SK-N-SH treated with all-trans-retinoic acid at 6 μM for 48 hours (cell line): ENCODE results near the gene RSBN1.
"Not testable (repeated sequence)": the region's sequence is repeated elsewhere in the genome, so short reads cannot be mapped to it uniquely, and the experiment has no call there.

Experiments
- ATAC-seq: fragments of 200-7000 bp; cut with Tn5 transposase; 3 replicates; pipeline ENCODE4 v1.9.1; 2020; ENCODE audit warnings: mild to moderate bottlenecking, moderate library complexity
- ARNTL ChIP-seq: fragments of 450-650 bp; formaldehyde crosslinking; IDR thresholded peaks from 2 replicates; pipeline ENCODE4 v1.5.0; 2020; ENCODE audit warnings: low read depth, mild to moderate bottlenecking, moderate library complexity, borderline replicate concordance
- BACH2 ChIP-seq: fragments of 250-450 bp; sonication (Bioruptor Pico); IDR thresholded peaks from 2 replicates; pipeline ENCODE4 v1.9.0; 2021; ENCODE audit warnings: mild to moderate bottlenecking, borderline replicate concordance
- CSDC2 ChIP-seq: fragments of 250-450 bp; sonication (Bioruptor Pico); IDR thresholded peaks from 2 replicates; pipeline ENCODE4 v1.5.0; 2020; ENCODE audit warnings: mild to moderate bottlenecking, moderate library complexity
- ESRRG ChIP-seq: fragments of 250-450 bp; sonication (Bioruptor Pico); IDR thresholded peaks from 2 replicates; pipeline ENCODE4 v1.6.1; 2021; ENCODE audit warnings: mild to moderate bottlenecking
- GLIS3 ChIP-seq: fragments of 250-450 bp; sonication (Bioruptor Pico); IDR thresholded peaks from 2 replicates; pipeline ENCODE4 v1.5.0; 2020; ENCODE audit warnings: mild to moderate bottlenecking, moderate library complexity
- ISL1 ChIP-seq: fragments of 250-450 bp; sonication (Bioruptor Pico); IDR thresholded peaks from 2 replicates; pipeline ENCODE4 v2.1.2; 2022; ENCODE audit warnings: mild to moderate bottlenecking, moderate library complexity
- OSR1 ChIP-seq: fragments of 250-450 bp; sonication (Bioruptor Pico); IDR thresholded peaks from 2 replicates; pipeline ENCODE4 v1.8.0; 2022; ENCODE audit warnings: moderate library complexity, mild to moderate bottlenecking, inconsistent platforms
- PPARA ChIP-seq: fragments of 250-450 bp; sonication (Bioruptor Pico); IDR thresholded peaks from 2 replicates; pipeline ENCODE4 v1.5.0; 2020; ENCODE audit warnings: mild to moderate bottlenecking, borderline replicate concordance
- RARB ChIP-seq: fragments of 250-450 bp; sonication (Bioruptor Pico); IDR thresholded peaks from 2 replicates; pipeline ENCODE4 v1.8.0; 2021; ENCODE audit warnings: mild to moderate bottlenecking, moderate library complexity
- SNAI2 ChIP-seq: fragments of 250-450 bp; sonication (Bioruptor Pico); IDR thresholded peaks from 2 replicates; pipeline ENCODE4 v1.5.0; 2020; ENCODE audit warnings: mild to moderate bottlenecking, moderate library complexity
- ZC3H10 ChIP-seq: fragments of 250-450 bp; sonication (Bioruptor Pico); IDR thresholded peaks from 2 replicates; pipeline ENCODE4 v1.5.1; 2021; ENCODE audit warnings: mild to moderate bottlenecking, moderate library complexity
- ZFP30 ChIP-seq: fragments of 450-650 bp; formaldehyde crosslinking; IDR thresholded peaks from 2 replicates; pipeline ENCODE4 v1.5.0; 2022; ENCODE audit warnings: mild to moderate bottlenecking, moderate library complexity
- ZNF565 ChIP-seq: fragments of 450-650 bp; formaldehyde crosslinking; conservative IDR thresholded peaks from 2 replicates; pipeline ENCODE4 v1.5.0; 2020; ENCODE audit warnings: low read depth, mild to moderate bottlenecking, moderate library complexity
- ZNF70 ChIP-seq: fragments of 450-650 bp; formaldehyde crosslinking; IDR thresholded peaks from 2 replicates; pipeline ENCODE4 v1.5.0; 2020; ENCODE audit warnings: mild to moderate bottlenecking, moderate library complexity
- ZNF8 ChIP-seq: fragments of 450-650 bp; formaldehyde crosslinking; IDR thresholded peaks from 2 replicates; pipeline ENCODE4 v1.5.0; 2020; ENCODE audit warnings: mild to moderate bottlenecking, moderate library complexity
- TF ChIP-seq, protein P1 (sequence below): fragments of 250-450 bp; sonication (Bioruptor Pico); IDR thresholded peaks from 2 replicates; pipeline ENCODE4 v1.5.1; 2020; ENCODE audit warnings: low read depth, mild to moderate bottlenecking, moderate library complexity
- TF ChIP-seq, protein P2 (sequence below): fragments of 250-450 bp; sonication (Bioruptor Pico); IDR thresholded peaks from 2 replicates; pipeline ENCODE4 v1.8.0; 2021; ENCODE audit warnings: low read depth, mild to moderate bottlenecking, moderate library complexity, borderline replicate concordance
- TF ChIP-seq, protein P3 (sequence below): fragments of 250-450 bp; sonication (Bioruptor Pico); IDR thresholded peaks from 2 replicates; pipeline ENCODE4 v1.5.1; 2021; ENCODE audit warnings: mild to moderate bottlenecking, moderate library complexity
- TF ChIP-seq, protein P4 (sequence below): fragments of 250-450 bp; sonication (Bioruptor Pico); IDR thresholded peaks from 2 replicates; pipeline ENCODE4 v1.8.0; 2020; ENCODE audit warnings: mild to moderate bottlenecking, moderate library complexity, borderline replicate concordance
- TF ChIP-seq, protein P5 (sequence below): fragments of 250-450 bp; sonication (Bioruptor Pico); IDR thresholded peaks from 2 replicates; pipeline ENCODE4 v1.5.0; 2020; ENCODE audit warnings: mild to moderate bottlenecking, moderate library complexity

RSBN1 gene

DNA sequence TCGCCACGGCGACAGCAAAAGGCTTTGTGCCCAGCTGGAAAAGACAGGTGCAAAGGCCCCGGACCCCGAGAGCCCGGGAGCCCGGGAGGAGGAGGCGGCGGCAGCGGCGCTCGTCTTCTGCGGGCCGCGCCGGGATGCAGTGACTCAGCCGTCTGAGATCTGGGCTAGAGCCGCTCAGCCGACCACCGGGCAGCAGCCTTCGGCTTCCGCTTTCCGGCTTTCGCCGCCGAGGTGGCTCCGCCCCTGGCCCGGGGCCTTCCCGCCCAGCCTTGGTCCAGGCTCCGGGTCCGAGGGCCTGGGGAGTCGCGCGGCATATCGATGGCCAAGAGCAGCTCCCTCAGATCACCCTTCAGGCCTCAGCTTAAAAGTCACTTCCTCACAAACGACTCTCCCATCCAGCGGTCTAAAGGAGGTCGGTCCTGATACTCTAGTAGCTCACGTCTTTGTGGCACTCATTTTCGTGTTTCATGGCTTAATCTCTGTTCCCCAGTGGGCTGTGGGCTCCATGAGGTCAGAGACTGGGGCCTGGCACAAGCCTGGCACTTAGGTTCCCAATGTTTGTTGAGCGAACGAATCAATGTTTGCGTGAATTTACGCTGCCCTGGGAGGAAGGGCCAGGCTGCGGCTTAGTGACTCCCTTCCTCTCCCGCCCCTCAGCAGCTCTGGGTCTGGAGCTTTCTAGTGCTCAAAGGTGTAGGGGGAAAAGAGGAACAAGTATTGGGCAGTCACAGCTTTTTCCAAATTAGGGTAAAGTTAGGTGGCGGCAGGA, 52.8 kb downstream of the RSBN1 start, which contains the start of gene PHTF1:
TSS of gene PHTF1 (minus strand) at position 154 of the 769 bp plus-strand sequence. CDS start 783 bp downstream, outside the sequence.
- ATAC-seq, result peak; percentile 91
- TF ChIP-seq GLIS3 (CRISPR knock-in tag) (no peak), ZNF8 (0 out of 2 replicates have a peak, but pooled peaks have one; percentile 3)

DNA sequence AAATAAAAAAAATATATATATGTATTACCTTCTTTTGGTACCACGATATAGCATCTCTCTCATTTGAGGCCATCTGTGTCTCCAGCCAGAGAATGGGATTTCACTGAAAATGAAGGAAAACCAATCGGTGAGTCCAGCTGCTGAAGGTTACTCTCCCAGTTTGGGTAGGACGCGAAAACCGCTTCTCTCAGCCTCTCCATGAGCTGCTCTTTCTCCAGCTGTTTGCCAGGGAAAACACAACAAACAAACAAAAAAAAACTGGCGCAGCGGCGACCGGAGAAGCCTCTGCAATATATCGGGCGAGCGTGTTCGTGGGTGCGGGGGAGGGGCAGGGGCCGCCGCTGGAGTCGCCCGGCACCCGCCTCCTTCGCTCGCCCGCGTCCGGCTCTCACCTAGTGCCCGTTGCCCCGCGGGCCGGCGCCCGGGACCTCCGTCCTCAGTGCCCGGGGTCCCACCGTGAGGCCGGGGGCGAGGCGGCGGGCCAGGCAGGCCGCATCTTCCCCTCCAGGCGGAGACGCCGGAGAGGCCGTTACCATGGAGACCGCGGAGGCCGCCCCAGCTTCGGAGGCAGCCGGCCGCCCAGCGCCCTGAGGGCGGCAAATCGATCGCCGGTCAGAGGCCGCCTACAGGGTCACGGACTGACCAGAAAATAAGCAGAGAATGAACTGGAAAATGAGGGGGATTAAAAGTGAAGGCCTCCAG, 53.5 kb downstream of the RSBN1 start:
- ATAC-seq, result peak; percentile 75
- no peak for TF ChIP-seq OSR1
- TF ChIP-seq PPARA, result no peak
- no peak for TF ChIP-seq BACH2 (CRISPR knock-in tag)

DNA sequence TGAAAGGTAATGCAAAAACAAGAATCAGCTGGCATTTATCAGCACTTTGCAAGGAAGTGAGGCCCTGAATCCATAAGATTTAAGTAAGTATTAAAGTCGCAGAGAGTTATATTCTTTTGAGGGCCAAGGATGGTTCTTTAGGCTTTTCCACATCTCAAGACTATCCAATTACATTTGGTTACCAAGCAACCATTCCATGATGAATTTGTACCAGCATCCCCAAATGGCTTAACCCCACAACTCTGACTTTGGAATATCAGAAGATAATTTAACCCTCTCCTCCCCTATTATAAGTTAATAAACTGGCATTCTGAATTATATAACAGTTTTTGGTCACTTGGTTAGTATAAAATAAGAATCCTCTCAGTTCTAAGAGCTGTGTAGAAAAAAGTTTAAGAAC, 55.8 kb downstream of the RSBN1 start:
- TF ChIP-seq ISL1 (CRISPR knock-in tag) (no peak), ZFP30 (CRISPR knock-in tag) (no peak), GLIS3 (CRISPR knock-in tag) (no peak), CSDC2 (CRISPR knock-in tag) (no peak), ZNF8 (no peak), OSR1 (no peak), ZC3H10 (no peak), ARNTL (no peak), RARB (CRISPR knock-in tag) (no peak)
- TF ChIP-seq, protein P1, sequence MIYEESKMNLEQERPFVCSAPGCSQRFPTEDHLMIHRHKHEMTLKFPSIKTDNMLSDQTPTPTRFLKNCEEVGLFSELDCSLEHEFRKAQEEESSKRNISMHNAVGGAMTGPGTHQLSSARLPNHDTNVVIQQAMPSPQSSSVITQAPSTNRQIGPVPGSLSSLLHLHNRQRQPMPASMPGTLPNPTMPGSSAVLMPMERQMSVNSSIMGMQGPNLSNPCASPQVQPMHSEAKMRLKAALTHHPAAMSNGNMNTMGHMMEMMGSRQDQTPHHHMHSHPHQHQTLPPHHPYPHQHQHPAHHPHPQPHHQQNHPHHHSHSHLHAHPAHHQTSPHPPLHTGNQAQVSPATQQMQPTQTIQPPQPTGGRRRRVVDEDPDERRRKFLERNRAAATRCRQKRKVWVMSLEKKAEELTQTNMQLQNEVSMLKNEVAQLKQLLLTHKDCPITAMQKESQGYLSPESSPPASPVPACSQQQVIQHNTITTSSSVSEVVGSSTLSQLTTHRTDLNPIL, result no peak
- TF ChIP-seq, protein P2, sequence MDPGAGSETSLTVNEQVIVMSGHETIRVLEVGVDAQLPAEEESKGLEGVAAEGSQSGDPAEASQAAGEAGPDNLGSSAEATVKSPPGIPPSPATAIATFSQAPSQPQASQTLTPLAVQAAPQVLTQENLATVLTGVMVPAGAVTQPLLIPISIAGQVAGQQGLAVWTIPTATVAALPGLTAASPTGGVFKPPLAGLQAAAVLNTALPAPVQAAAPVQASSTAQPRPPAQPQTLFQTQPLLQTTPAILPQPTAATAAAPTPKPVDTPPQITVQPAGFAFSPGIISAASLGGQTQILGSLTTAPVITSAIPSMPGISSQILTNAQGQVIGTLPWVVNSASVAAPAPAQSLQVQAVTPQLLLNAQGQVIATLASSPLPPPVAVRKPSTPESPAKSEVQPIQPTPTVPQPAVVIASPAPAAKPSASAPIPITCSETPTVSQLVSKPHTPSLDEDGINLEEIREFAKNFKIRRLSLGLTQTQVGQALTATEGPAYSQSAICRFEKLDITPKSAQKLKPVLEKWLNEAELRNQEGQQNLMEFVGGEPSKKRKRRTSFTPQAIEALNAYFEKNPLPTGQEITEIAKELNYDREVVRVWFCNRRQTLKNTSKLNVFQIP (CRISPR knock-in tag), result no peak
- TF ChIP-seq, protein P3, sequence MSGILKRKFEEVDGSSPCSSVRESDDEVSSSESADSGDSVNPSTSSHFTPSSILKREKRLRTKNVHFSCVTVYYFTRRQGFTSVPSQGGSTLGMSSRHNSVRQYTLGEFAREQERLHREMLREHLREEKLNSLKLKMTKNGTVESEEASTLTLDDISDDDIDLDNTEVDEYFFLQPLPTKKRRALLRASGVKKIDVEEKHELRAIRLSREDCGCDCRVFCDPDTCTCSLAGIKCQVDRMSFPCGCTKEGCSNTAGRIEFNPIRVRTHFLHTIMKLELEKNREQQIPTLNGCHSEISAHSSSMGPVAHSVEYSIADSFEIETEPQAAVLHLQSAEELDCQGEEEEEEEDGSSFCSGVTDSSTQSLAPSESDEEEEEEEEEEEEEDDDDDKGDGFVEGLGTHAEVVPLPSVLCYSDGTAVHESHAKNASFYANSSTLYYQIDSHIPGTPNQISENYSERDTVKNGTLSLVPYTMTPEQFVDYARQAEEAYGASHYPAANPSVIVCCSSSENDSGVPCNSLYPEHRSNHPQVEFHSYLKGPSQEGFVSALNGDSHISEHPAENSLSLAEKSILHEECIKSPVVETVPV (CRISPR knock-in tag), result no peak
- no peak for ATAC-seq

DNA sequence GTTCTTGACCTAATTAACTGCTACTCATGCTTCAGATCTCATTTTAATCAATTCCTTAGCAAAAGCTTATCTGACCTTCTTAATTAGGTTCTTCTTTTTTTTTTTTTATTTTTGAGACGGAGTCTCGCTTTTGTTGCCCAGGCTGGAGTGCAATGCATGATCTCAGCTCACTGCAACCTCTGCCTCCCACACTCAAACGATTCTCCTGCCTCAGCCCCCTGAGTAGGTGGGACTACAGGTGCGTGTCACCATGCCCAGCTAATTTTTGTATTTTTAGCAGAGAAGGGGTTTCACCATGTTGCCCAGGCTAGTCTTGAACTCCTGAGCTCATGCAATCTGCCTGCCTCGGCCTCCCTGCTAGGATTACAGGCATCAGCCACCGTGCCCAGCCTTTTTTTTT, 58.9 kb downstream of the RSBN1 start:
- not testable (repeated sequence) for ATAC-seq

DNA sequence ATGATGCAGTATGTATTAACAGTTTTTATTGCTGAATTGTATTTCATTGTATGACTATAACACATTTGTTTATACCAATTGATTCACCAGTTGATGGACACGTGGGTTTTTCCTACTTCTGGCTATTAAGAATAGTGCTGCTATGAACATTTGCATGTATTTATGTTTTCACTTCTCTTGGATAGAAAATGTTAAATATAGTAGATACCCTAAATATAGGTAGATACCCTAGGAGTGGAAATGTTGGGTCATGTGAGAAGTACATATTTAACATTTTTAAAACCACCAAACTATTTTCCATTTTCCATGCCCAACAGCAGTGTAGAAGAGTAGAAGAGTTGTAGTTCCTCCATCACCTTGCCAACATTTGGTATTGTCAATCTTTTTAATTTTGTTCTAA, 60.8 kb downstream of the RSBN1 start:
- TF ChIP-seq RARB (CRISPR knock-in tag) (no peak), ESRRG (CRISPR knock-in tag) (no peak)
- no peak for ATAC-seq

DNA sequence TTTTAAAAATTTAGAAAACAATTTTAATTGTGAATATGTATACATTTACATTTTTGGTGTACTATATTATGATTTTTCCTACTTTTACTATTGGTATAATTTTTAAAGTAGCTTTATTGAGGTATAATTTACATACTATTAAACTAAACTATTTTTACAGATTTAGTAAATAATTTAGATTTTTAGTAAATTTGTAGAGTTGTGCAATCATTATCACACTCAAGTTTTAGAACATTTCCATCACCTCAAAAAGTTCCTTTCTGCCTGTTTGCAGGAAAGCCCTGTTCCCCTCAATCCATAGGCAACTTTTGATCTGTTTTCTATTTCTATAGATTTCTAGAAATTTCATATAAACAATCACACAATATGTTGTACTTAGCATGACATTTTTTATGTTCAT, 61.2 kb downstream of the RSBN1 start:
- no peak for ATAC-seq
- no peak for TF ChIP-seq BACH2 (CRISPR knock-in tag)
- no peak for TF ChIP-seq OSR1
- TF ChIP-seq, protein P4, sequence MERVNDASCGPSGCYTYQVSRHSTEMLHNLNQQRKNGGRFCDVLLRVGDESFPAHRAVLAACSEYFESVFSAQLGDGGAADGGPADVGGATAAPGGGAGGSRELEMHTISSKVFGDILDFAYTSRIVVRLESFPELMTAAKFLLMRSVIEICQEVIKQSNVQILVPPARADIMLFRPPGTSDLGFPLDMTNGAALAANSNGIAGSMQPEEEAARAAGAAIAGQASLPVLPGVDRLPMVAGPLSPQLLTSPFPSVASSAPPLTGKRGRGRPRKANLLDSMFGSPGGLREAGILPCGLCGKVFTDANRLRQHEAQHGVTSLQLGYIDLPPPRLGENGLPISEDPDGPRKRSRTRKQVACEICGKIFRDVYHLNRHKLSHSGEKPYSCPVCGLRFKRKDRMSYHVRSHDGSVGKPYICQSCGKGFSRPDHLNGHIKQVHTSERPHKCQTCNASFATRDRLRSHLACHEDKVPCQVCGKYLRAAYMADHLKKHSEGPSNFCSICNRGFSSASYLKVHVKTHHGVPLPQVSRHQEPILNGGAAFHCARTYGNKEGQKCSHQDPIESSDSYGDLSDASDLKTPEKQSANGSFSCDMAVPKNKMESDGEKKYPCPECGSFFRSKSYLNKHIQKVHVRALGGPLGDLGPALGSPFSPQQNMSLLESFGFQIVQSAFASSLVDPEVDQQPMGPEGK (CRISPR knock-in tag), result no peak
- no peak for TF ChIP-seq PPARA
- no peak for TF ChIP-seq SNAI2 (CRISPR knock-in tag)
- TF ChIP-seq ZNF70 (CRISPR knock-in tag), result no peak
- TF ChIP-seq, protein P5, sequence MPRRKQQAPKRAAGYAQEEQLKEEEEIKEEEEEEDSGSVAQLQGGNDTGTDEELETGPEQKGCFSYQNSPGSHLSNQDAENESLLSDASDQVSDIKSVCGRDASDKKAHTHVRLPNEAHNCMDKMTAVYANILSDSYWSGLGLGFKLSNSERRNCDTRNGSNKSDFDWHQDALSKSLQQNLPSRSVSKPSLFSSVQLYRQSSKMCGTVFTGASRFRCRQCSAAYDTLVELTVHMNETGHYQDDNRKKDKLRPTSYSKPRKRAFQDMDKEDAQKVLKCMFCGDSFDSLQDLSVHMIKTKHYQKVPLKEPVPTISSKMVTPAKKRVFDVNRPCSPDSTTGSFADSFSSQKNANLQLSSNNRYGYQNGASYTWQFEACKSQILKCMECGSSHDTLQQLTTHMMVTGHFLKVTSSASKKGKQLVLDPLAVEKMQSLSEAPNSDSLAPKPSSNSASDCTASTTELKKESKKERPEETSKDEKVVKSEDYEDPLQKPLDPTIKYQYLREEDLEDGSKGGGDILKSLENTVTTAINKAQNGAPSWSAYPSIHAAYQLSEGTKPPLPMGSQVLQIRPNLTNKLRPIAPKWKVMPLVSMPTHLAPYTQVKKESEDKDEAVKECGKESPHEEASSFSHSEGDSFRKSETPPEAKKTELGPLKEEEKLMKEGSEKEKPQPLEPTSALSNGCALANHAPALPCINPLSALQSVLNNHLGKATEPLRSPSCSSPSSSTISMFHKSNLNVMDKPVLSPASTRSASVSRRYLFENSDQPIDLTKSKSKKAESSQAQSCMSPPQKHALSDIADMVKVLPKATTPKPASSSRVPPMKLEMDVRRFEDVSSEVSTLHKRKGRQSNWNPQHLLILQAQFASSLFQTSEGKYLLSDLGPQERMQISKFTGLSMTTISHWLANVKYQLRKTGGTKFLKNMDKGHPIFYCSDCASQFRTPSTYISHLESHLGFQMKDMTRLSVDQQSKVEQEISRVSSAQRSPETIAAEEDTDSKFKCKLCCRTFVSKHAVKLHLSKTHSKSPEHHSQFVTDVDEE, result no peak
- no peak for TF ChIP-seq ZNF565 (CRISPR knock-in tag)
- no peak for TF ChIP-seq ARNTL
- TF ChIP-seq, protein P3 (CRISPR knock-in tag), result no peak
- TF ChIP-seq ZFP30 (CRISPR knock-in tag), result no peak
- no peak for TF ChIP-seq GLIS3 (CRISPR knock-in tag)
